ENCODE results near the gene ECT2L. TPM values are rescaled to one million over a fixed set of nuclear protein-coding genes. Genes with fewer than 3 reads are reported as not detected.

Gene ECT2L
- total RNA-seq, 1 donor from 2014 or later = not detected

GRCh38 chr6:138815797-138816528 lies 20.1 kb downstream of the ECT2L start:
- Histone ChIP-seq H3K79me2 (ENCODE audit: insufficient read depth, low read length) (no peaks in the 10 kb centered on the region), H3K27me3 (ENCODE audit: insufficient read depth, low read length) (no peaks in the 10 kb centered on the region), H3K4me2 (ENCODE audit: low read length) (no peak overlapping the region), H3K9ac (ENCODE audit: low read length) (no peak overlapping the region), H4K20me1 (ENCODE audit: insufficient read depth, low read length) (no peaks in the 10 kb centered on the region), H2AFZ (ENCODE audit: low read depth, low read length) (no peak overlapping the region), H3K4me3 (ENCODE audit: insufficient read depth, low read depth, low read length) (no peak overlapping the region), H3K36me3 (ENCODE audit: insufficient read depth, low read length) (no peaks in the 10 kb centered on the region), H3K9me3 (ENCODE audit: insufficient read depth, low read depth, low read length) (no peaks in the 10 kb centered on the region), H3K27ac (ENCODE audit: low read depth, low read length) (no peak overlapping the region), H3K4me1 (ENCODE audit: insufficient read depth, low read length) (peaks cover 8% of the 10 kb centered on the region)
- DNase-seq (ENCODE audit: low read depth) (peak; percentile 56), FAIRE-seq (peak; percentile 60)
- Mint-ChIP-seq H3K4me3 (ENCODE audit: unreplicated experiment) (no peak overlapping the region), H3K9me3 (ENCODE audit: unreplicated experiment) (no peaks in the 10 kb centered on the region), H3K4me1 (ENCODE audit: low read depth, unreplicated experiment) (peaks cover 21% of the 10 kb centered on the region), H3K27me3 (ENCODE audit: low read depth, unreplicated experiment) (no peaks in the 10 kb centered on the region), H3K36me3 (ENCODE audit: low read depth, unreplicated experiment) (no peaks in the 10 kb centered on the region), H3K27ac (ENCODE audit: unreplicated experiment) (no peak overlapping the region)
- no peak for TF ChIP-seq EZH2 (IDR thresholded peaks at IDR 0.05; ENCODE audit: insufficient read depth, low read length)
- TF ChIP-seq, protein P1, sequence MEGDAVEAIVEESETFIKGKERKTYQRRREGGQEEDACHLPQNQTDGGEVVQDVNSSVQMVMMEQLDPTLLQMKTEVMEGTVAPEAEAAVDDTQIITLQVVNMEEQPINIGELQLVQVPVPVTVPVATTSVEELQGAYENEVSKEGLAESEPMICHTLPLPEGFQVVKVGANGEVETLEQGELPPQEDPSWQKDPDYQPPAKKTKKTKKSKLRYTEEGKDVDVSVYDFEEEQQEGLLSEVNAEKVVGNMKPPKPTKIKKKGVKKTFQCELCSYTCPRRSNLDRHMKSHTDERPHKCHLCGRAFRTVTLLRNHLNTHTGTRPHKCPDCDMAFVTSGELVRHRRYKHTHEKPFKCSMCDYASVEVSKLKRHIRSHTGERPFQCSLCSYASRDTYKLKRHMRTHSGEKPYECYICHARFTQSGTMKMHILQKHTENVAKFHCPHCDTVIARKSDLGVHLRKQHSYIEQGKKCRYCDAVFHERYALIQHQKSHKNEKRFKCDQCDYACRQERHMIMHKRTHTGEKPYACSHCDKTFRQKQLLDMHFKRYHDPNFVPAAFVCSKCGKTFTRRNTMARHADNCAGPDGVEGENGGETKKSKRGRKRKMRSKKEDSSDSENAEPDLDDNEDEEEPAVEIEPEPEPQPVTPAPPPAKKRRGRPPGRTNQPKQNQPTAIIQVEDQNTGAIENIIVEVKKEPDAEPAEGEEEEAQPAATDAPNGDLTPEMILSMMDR (IDR thresholded peaks at IDR 0.05; ENCODE audit: insufficient read depth, low read depth, low read length) = peak; percentile 83

DNA sequence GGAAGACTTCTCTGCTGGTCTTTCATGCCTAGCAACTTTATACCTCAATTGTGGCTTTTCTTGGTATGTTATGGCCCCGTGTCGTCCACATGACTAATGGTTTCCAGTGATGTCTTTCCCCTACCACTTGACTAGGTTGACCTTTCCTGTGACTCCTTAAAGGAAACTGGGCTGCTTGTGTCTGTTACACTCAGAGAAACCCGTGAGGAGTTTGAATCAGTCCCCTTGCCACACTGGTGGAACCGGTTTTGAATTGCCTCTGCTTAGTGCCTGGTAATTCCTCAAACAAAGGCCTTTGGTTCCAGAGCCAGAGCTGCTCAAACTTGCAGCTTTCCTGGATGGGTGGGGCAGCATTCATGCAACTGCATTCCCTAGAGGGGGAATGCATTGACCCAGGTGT lies 21.9 kb downstream of the ECT2L start:
- Mint-ChIP-seq H3K4me3 (ENCODE audit: unreplicated experiment) (peak overlapping the region; percentile 34), H3K4me1 (ENCODE audit: low read depth, unreplicated experiment) (peaks cover 21% of the 10 kb centered on the region), H3K27ac (ENCODE audit: unreplicated experiment) (peak overlapping the region; percentile 77), H3K9me3 (ENCODE audit: unreplicated experiment) (no peaks in the 10 kb centered on the region), H3K27me3 (ENCODE audit: low read depth, unreplicated experiment) (no peaks in the 10 kb centered on the region), H3K36me3 (ENCODE audit: low read depth, unreplicated experiment) (no peaks in the 10 kb centered on the region)
- FAIRE-seq (peak; percentile 43), DNase-seq (ENCODE audit: low read depth) (peak; percentile 86)
- Histone ChIP-seq H3K36me3 (ENCODE audit: insufficient read depth, low read length) (no peaks in the 10 kb centered on the region), H2AFZ (ENCODE audit: low read depth, low read length) (peak overlapping the region; percentile 62), H3K27me3 (ENCODE audit: insufficient read depth, low read length) (no peaks in the 10 kb centered on the region), H3K4me3 (ENCODE audit: insufficient read depth, low read depth, low read length) (no peak overlapping the region), H4K20me1 (ENCODE audit: insufficient read depth, low read length) (no peaks in the 10 kb centered on the region), H3K4me1 (ENCODE audit: insufficient read depth, low read length) (peaks cover 8% of the 10 kb centered on the region), H3K9ac (ENCODE audit: low read length) (peak overlapping the region; percentile 33), H3K9me3 (ENCODE audit: insufficient read depth, low read depth, low read length) (no peaks in the 10 kb centered on the region), H3K27ac (ENCODE audit: low read depth, low read length) (peak overlapping the region; percentile 36), H3K4me2 (ENCODE audit: low read length) (peak overlapping the region; percentile 54), H3K79me2 (ENCODE audit: insufficient read depth, low read length) (no peaks in the 10 kb centered on the region)
- TF ChIP-seq EZH2 (IDR thresholded peaks at IDR 0.05; ENCODE audit: insufficient read depth, low read length) = no peak
- TF ChIP-seq, protein P1 (IDR thresholded peaks at IDR 0.05; ENCODE audit: insufficient read depth, low read depth, low read length) = no peak
